GM19455 (cell line): ENCODE results near the gene NAA25.
"Not testable (repeated sequence)": the region's sequence is repeated elsewhere in the genome, so short reads cannot be mapped to it uniquely, and the experiment has no call there.

ENCODE experiments used
- ATAC-seq: cut with Tn5 transposase; IDR thresholded peaks from one replicate; pipeline ENCODE4 v1.9.1; 2021; ENCODE audit not compliant: unreplicated experiment

NAA25 gene

DNA sequence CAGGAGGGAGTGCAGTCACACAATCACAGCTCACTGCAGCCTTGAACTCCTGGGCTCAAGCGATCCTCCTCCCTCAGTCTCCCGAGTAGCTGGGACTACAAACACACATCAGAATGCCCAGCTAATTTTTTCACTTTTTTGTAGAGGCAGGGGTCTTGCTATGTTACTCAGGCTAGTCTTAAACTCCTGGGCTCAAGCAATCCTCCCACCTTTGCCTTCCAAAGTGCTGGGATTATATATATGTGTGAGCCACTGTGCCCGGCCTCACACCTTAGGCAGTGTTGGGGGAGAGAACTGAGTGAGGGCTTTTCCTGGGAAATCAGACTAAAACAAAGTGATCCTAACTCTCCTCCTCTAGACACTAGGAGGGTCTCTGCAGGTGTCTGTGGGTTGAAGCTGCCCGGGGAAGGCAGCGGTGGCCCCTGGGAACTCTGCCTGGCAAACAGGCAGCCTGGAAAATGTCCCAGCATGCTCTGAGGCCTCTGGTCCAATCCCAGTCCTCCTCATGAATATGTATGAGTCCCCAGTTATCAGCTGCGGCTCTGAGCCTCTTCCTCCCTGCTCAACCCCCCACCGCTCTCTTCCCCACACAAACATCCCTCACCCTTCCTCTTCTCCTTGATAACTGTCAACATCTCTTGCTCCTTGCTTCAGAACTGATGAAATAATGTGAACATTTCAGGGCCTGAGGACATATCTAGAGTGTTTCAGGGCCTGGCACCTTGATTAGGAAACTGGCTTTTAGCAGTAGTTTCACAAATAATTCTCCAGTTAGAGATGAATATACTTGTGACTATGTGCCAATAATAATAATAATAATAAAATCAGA, 7.9 kb upstream of the NAA25 start:
- ATAC-seq = no peak

- no peak for ATAC-seq
These were observed 6.9 kb upstream of the NAA25 start for GRCh38 chr12:112115259-112116045.

DNA sequence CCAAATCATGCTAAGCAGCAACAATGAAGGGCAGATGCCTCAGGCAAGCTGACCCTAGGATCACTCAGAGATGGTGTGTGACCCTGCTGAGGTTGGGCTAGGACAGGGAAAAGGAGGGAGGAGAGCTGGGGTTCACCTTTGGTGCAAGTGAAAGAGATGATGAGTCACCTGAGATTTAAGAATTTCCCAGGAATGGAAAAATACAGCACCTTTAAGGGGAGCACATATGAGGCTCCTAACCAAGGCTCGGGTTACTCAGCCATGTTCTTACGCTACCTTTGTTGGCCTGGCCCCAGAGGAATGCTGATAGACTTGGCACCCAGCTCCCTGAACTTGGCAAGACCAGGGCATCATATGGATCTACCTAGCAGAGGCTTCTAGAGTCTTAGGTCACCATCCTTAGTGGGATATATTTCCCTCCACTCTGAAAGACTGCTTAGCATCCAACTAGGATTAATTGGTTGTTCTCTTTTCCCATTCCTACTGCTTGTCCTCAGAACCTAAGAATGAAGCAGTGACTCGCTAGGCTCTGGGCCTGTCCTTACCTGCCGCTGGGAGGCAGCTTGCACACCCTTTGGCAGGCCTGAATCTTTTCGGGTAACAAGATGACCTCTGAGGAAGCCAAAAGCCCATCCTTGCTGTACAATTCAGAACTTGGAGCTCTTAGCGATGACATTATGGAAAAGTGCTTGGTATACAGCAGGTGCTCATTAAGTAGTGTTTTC, 4.0 kb upstream of the NAA25 start:
- no peak for ATAC-seq

DNA sequence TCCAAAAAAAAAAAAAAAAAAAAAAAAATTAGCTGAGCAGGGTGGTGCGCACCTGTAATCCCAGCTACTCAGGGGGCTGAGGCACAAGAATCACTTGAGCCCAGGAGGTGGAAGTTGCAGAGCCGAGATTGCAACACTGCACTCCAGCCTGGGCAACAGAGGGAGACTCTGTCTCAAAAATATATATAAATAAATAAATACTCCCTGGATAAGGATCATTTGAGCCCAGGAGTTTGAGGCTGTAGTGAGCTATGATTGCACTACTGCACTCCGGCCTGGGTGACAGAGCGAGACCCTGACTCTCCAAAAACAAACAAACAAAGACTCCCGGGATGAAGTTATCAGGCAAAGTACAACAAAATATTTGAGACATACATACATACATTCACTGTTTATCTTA, 3.3 kb upstream of the NAA25 start:
- ATAC-seq = no peak

DNA sequence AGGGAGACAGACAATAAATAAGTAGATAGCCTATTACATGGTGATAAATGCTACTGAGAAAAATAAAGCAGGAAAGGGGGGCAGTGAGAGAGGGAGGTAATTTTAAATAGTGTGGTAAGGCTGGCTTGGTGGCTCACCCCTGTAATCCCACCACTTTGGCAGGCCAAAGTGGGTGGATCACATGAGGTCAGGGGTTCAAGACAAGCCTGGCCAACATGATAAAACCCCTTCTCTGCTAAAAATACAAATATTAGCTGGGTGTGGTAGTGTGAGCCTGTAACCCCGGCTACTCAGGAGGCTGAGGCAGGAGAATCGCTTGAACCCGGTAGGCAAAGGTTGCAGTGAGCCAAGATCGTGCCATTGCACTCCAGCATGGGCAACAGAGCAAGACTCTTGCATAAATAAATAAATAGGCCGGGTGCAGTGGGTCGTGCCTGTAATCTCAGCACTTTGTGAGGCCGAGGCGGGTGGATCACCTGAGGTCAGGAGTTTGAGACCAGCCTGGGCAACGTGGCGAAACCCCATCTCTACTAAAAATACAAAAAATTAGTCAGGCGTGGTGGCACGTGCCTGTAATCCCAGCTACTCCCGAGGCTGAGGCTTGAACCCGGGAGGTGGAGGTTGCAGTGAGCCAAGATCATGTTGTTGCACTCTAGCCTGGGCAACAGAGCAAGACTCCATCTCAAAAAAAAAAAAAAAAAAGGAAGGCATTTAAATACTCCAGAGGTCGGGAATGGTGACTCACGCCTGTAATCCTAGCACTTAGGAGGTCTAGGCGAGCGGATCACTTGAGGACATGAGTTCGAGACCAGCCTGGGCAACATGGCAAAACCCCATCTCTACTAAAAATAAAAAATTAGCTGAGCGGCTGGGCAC, 2.4 kb upstream of the NAA25 start:
- not testable (repeated sequence) for ATAC-seq

GRCh38 chr12:112107306-112108201, 1.0 kb downstream of the NAA25 start:
- no peak for ATAC-seq

DNA sequence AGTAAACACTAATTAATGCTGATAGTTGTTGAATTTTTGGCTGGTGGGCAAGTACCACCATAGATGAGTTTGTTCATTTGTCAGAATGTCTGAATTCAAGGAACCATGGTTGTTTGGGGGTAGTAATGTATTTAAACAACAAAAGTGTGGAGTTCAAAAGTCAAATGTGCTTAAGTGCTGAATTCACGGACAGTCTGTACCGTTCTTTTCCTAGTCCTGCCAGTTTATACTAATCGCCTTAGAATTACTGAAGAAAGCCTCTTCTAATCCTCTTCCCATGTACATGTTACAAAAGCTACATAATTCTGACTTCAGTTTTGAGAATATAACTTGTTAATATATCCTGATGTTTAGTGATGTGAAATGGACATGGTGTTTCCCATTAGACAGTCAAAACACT, 2.7 kb downstream of the NAA25 start:
- no peak for ATAC-seq

DNA sequence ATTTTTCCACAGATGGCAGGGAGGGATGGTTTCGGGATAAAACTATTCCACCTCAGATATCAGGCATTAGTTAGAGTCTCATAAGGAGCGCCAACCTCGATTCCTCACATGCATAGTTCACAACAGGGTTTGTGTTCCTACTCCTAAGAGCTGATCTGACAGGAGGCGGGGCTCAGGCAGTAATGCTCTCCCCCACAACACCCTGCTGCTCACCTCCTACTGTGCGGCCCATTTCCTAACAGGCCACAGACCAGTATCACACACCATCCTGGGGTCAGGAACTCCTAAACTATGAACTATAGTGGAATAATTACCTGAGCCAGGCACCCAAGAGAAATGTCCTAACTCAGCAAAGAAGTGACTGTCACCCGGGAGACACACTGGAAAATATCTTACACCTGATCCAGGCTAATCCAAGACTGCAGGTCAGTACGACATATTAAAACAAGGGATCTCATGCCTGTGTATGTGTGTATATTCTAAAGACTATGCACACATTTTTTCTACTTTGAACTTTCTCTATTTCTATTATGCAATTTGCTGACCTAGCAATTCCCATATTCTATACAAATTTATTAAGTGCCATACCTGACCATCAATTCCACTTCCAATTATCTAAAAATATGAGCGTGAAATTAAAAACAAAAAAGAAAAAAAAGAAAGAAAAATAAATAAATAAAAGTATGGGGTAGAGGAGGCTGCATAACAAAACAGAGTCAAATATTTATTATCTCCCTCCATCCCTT, 4.7 kb downstream of the NAA25 start:
- ATAC-seq = no peak

- not testable (repeated sequence) for ATAC-seq
These were observed 5.8 kb downstream of the NAA25 start for GRCh38 chr12:112102746-112103145.

DNA sequence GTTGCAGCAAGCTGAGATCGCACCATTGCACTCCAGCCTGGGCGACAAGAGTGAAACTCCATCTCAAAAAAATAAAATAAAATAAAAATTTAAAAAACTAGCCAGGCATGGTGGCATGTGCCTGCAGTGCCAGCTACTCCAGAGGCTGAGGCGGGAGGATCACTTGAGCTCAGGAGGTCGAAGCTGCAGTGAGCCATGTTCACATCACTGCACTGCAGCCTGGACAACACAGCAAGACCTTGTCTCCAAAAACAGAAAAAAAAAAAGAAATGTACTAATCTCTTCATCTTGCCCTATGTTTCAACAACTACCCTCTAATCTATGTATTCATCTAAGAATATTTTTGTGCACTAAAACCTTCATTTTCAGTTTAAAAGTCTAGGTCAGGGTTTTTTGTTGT, 6.5 kb downstream of the NAA25 start:
- ATAC-seq = no peak

DNA sequence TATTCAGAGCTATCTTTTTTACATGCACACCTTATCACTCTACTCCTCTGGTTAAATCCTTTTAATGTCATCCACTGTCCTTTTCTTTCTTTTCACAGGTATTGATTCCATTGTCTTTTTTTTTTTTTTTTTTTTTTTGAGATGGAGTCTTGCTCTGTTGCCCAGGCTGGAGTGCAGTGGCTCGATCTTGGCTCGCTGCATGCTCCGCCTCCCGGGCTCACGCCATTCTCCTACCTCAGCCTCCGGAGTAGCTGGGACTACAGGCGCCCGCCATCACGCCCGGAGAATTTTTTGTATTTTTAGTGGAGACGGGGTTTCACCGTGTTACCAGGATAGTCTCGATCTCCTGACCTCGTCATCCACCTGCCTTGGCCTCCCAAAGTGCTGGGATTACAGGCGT, 8.1 kb downstream of the NAA25 start:
- not testable (repeated sequence) for ATAC-seq

- ATAC-seq = no peak
These were observed 10.9 kb downstream of the NAA25 start for GRCh38 chr12:112097641-112098040.

GRCh38 chr12:112096667-112097066, 11.9 kb downstream of the NAA25 start:
- no peak for ATAC-seq

- no peak for ATAC-seq
These were observed 12.5 kb downstream of the NAA25 start for GRCh38 chr12:112096070-112096469.

DNA sequence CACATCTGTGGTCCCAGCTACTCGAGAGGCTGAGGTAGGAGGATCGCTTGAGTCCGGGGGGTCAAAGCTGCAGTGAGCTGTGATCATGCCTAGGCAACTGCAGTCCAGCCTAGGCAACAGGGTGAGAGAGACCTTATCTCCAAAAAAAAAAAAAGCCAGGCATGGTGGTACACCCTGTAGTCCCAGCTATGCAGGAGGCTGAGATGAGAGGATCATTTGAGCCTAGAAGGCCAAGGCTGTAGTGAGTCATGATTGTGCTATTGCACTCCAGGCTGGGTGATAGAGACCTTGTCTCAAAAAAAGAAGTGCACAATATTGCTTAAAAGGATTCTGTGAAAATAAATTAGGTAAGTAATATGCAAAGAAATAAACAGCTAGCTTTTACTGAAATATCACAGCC, 17.0 kb downstream of the NAA25 start:
- ATAC-seq = no peak

DNA sequence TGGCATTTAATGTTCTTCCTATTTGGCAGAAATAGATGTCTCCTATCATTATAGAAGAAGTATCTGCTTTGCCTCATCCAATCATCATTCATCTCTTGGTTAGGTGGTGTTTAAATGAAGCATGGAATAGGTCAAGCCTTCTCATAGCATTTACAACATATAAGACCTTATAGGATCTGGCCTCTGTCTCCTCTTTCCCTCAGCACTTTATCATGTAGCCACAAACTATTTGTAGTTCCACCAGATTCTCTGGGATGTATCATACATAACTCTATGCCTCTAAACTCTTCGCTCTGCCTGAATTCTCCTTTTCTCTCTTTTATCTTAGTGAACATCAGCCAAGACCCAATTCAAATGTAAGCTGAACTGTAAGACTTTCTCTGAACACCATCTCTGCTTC, 20.7 kb downstream of the NAA25 start:
- no peak for ATAC-seq

- ATAC-seq = no peak
These were observed 21.3 kb downstream of the NAA25 start for GRCh38 chr12:112087055-112087850.

DNA sequence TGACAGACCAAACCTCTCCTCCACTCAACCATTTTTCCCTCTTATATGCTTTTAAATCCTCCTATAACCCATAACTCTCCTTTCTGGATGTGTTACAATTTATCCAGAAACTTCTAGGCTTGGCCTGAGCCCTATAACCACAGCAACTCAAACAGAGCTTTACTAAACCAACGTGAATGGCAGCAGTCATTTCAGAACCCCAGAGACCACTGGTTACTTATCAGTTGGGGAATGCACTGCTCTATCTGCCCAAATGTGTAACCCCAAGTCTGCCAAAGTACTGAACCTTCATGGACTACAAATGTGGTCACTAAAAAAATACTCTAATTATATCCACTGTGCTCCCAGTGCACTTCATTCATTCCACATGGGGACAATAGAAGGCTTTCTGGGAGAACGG, 42.0 kb downstream of the NAA25 start:
- no peak for ATAC-seq
